ENCODE results near the gene GOLGA8J.
"Not testable (repeated sequence)": the region's sequence is repeated elsewhere in the genome, so short reads cannot be mapped to it uniquely, and the experiment has no call there.

GOLGA8J gene, protein sequence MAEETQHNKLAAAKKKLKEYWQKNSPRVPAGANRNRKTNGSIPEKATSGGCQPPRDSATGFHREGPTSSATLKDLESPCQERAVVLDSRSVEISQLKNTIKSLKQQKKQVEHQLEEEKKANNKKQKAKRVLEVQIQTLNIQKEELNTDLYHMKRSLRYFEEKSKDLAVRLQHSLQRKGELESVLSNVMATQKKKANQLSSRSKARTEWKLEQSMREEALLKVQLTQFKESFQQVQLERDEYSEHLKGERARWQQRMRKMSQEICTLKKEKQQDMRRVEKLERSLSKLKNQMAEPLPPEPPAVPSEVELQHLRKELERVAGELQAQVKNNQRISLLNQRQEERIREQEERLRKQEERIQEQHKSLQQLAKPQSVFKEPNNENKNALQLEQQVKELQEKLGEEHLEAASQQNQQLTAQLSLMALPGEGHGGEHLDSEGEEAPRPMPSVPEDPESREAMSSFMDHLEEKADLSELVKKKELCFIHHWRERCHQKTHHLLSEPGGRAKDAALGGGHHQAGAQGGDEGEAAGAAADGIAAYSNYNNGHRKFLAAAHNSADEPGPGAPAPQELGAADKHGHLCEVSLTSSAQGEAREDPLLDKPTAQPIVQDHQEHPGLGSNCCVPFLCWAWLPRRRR

DNA sequence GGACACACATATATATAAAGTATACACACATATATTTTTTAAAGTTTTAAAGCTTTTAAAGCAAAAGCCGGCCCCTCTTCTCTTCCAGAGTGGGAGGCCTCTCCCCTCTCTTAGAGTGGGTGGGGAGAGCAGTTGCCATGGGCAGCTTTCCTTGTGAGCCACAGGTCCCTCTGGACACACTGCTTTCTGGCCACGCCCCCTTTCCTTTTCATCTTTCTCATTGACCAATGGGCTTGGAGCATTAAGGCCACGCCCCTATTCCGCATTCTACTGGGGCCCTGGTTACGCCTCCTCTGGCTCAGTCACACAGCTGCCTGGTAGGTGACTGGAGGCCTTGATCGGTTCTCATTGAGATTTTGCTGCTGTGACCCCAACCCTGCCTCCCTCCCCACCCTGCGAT lies at the start of gene GOLGA8J:
TSS of gene GOLGA8J (plus strand) at position 301 of the 400 bp plus-strand sequence. CDS start at position 399, 98 bp downstream.
- not testable (repeated sequence) for DNase-seq (ENCODE audit: low read depth, low spot score)

DNA sequence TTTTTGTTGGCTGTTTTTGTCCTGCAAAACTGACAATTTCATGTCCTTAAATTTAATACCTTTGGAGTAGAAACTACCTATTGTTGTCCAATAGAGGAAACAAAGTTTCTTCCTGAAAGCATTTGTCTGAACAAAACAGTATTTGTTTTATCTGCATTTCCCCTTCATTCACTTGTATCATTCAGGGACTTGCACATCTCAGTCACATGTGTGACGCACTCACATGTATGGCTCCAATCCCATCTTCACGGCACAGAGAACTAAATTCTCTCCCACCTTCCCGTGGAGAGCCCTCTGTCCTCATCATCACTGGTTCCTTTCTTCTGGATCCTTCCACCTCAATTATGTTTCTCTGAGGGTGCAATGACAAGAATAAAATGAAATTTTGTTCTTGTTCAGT lies 49.5 kb upstream of the GOLGA8J start:
- DNase-seq (ENCODE audit: low read depth, low spot score): no peak

DNA sequence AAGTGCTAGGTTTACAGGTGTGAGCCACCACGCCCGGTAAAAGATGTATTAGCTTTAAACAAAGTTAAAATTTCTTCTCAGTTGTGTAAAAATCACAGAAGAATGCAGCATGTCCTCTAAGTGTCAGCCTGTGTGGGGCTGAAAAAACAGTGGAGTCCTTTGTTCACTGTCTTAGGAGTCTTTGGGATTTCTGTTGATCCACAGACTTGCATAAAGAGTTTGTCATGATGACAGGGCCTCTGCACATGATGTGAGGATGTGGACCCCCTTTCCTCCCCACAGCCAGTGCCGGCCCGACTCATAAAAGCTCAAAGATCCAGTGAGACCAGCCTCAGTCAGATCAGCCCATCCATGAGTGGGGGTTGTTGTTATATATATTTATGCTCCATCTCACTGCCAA lies 49.0 kb upstream of the GOLGA8J start:
- no peak for DNase-seq (ENCODE audit: low read depth, low spot score)

DNA sequence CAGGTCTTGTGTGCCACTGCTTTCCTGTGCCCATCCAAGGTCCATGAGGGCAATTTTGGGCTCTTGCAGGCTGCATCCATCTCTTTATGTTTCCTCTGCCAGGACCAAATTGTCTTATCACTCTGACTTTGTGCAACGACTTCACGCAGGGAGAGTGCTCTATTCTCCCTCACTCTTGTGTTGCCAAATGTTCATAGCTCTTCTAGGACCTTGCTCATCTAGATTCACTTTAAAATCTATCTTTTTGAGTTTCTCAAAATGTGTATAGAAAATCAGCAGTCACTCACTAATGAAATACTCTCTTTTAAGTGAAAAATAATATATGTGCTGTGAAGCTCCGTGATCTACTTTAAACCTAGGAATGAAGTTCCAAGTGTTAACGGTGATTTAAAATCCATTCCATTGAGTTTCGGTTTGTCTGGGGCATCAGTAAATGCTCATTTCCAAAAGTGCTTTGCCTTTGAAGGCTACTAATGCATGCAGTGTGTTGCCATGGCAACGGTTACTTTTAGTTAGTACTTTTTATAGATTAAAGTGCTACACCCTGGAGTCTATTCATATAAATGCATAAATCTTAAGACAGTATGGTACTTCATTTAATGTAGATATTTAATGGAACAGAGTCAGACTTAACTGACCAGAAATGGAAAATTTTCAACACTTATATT lies 46.6 kb upstream of the GOLGA8J start:
- DNase-seq (ENCODE audit: low read depth, low spot score): no peak

DNA sequence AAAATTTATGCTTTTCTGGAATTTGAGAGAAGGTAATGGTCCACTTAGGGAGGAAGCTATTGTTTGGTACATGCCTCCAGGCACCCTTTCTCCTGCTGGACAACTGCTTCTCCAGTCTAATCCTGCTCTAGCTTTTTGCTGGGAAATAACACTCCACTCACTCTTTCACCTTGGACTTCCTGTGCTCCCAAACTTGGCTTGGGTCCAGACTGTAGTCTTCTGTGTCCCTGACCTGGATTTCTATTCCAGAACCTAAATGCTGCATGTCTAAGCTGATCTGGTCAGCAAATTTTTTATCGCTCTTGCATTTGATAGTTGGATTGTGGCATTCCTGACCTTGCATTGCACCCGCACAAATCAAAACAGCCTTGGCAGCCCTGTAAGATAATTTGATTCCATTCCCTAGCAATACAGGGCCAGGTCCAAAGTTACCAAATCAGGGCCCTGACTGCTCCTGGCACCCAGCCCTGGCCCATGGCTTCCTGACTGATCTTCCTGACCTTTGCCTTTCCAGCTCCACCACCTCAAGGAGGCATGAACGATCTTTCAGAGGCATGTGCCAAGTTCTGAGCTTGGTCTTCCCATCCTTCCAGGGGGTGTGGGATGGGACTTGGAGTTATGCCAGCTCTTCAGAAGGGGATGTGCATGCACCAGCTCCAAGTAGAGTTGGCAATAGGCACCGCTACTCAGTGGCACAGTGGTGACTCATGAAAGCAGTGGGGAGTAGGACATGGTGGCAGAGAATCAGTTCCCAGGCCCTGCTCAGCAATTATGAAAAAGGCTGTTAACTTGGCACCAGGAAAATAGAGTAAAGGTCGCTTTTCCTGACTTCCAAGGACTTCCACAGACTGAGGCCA lies 43.9 kb upstream of the GOLGA8J start:
- DNase-seq (ENCODE audit: low read depth, low spot score): no peak

DNA sequence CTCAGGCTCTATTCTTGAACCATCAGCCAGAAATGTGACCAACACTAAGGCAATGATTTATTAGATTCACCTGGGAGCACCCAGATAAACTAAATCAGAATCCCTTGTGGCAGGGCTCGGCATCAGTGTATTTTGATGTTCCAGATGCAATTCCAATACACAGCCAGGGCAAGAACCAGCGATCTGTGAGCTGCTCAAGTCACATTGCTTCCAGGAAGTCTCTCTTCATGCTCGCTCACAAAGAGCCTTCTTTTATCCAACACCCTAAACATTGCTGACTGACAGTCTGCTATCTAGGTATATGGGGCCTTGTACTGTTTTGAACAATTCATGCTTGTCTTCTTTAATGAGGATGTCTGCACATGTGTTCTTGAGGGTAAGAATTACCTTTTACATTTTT lies 40.9 kb upstream of the GOLGA8J start:
- no peak for DNase-seq (ENCODE audit: low read depth, low spot score)

DNA sequence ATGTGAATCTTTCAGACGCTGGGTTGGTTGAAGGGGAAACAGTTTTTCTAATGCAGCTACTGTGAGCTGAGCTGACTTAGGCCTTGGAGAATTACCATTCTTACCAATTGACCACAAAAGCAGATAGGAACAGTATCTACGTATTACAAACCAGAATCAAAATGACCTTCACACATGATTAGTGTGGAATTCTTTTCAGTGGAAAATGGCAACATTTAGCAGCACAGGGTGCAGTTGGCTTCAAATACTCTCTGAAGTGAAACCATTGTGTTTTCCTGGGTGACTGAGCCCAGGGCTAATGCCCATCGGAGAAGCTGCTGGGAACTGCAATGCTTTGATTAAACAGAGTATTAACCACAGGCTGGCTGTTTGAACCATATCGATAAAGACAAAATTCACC lies 40.2 kb upstream of the GOLGA8J start:
- DNase-seq (ENCODE audit: low read depth, low spot score): no peak

DNA sequence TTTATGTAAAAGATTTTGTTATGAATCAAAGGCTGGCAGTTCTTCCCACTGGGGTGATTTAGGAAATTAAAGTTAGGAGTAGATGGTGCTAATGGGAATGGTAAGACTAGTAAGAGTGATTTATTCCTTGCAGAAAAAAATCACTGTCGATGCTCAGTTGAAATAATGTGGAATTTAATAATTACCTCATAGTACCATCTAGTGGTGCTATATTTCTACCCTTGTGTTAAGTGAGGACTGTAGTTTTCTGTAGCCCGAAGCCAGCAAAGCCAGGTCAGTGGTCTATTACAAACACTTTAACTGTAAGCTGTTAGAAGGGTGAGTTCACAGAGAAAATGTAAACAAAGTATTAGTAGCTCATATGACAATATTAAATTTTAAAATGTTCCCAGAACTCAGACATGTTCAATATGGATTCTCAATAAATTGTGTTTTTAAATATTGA lies 39.5 kb upstream of the GOLGA8J start:
- DNase-seq (ENCODE audit: low read depth, low spot score): no peak

DNA sequence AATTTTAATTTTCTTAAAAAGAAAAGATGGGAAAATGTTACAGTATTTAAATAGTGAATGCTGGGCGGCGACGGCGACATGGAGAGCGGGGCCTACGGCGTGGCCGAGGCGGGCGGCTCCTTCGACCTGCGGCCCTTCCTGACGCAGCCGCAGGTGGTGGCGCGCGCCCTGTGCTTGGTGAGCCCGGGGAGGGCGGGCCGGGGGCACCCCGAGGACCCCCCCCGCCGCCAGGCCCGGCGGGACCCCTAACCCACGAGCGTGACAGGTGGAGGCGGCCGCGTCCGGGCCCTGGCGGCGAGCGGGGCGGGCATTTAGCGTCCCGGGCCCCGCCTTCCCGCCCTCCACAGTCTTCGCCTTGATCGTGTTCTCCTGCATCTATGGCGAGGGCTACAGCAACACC lies 38.4 kb upstream of the GOLGA8J start:
- DNase-seq (ENCODE audit: low read depth, low spot score): no peak

DNA sequence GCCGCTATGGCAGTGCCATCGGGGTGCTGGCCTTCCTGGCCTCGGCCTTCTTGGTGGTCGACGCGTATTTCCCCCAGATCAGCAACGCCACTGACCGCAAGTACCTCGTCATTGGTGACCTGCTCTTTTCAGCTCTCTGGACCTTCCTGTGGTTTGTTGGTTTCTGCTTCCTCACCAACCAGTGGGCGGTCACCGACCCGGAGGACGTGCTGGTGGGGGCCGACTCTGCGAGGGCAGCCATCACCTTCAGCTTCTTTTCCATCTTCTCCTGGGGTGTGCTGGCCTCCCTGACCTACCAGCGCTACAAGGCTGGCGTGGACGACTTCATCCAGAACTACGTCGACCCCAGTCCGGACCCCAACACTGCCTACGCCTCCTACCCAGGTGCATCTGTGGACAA lies 37.9 kb upstream of the GOLGA8J start:
- DNase-seq (ENCODE audit: low read depth, low spot score): not testable (repeated sequence)

DNA sequence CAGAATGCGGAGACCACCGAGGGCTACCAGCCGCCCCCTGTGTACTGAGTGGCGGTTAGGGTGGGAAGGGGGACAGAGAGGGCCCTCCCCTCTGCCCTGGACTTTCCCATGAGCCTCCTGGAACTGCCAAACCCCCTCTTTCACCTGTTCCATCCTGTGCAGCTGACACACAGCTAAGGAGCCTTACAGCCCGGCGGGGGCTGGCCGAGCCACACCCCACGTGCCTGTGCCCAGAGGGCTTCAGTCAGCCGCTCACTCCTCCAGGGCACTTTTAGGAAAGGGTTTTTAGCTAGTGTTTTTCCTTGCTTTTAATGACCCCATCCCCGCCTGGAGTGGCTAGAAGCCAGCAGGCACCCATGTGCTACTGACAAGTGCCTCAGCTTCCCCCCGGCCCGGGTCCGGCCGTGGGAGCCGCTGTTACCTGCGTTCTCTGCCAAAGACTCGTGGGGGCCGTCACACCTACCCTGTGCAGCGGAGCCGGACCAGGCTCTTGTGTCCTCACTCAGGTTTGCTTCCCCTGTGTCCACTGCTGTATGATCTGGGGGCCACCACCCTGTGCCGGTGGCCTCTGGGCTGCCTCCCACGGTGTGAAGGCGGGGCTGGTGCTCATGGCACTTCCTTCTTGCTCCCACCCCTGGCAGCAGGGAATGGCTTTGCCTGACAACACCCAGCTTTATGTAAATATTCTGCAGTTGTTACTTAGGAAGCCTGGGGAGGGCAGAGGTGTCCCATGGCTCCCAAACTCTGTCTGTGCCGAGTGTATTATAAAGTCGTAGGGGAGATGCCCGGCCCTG lies 37.3 kb upstream of the GOLGA8J start:
- DNase-seq (ENCODE audit: low read depth, low spot score): not testable (repeated sequence)

DNA sequence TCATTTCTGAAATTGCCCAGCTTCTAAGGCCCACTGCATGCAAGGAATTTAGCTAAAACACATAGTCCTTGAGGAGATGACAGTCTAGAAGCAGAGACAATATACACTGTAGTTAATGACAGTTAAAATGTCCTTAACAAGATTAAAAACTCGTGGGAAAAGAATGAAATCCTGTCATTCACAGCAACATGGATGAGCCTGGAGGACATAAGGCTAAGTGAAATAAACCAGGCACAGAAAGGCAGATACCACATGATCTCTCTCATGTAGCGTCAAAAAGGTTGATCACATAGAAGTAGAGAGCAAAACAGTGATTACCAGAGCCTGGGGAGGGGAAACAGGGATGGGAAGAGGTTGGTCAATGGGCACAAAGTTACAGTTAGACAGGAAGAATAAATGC lies 36.3 kb upstream of the GOLGA8J start:
- DNase-seq (ENCODE audit: low read depth, low spot score): no peak

DNA sequence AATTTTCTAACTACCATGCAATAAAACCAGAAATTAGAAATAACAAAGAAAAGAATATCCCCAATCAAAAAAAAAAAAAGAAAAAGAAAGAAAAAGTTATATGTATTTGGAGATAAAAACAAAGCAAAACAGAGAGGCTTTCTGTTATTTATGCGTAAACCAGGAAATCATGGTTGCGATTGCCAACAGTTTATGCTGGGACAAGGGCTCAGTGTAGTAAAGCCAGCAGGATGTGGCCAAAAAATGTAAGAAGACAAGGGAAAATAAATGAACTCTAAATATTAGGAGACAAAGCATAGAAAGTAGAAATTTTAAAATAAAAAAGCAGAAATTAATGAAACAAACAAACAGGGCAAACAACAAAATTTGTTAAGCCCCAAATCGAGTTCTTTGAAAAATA lies 27.2 kb upstream of the GOLGA8J start:
- no peak for DNase-seq (ENCODE audit: low read depth, low spot score)

DNA sequence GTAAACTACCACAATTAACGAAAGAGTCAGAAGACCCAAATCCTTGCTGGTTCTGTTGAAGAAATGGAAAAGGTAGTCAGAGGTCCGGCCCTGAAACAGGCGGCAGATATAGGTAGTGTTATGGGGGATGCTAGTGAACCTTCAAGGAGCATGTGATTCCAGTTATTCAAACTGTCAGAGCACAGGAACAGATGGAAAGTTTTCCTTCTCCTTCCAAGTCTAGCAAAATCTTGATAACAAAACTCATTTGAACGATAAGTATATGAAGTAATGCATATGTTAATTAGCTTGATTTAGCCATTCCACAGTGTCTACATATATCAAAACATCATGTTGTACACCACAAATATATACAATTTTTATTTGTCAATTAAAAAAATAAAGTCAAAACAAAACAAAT lies 26.6 kb upstream of the GOLGA8J start:
- no peak for DNase-seq (ENCODE audit: low read depth, low spot score)

DNA sequence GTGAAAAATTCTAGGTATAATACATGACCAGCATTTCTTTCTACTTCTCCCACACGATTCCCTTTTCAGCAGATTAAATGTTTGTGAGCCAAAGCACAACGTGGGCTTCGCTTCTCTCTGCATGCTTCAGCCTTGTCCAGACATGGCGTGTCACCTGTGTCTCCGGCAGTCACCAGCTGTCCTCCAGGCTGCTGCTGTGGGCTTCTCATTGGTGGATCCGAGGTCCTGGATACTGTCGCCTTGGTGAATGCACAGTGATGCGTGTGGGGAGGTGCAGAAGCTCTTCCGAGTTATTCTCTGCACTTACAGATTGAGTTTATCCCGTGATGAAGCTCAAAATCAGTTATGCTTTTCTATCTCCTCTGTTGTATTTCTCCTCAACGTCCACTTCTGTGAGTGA lies 23.0 kb upstream of the GOLGA8J start:
- no peak for DNase-seq (ENCODE audit: low read depth, low spot score)

DNA sequence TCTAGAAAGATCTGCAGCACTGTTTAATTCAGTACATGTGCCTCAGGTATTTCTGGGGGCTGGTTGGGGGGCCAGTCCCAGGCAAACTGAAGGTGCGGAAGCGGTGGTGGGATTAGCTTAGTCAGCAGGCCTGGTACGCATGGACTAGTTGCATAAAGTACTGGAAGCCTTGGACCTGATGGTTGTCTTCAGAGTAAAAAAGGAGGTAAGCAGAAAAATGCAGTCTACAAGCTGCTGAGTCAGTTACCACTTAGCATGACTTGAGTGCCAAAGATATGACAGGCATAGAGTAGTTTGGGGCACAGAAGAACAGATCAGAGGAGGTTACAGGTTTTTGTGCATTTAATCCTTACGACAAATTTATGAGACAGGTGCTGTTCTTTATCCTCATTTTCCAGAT lies 19.9 kb upstream of the GOLGA8J start:
- DNase-seq (ENCODE audit: low read depth, low spot score): no peak

DNA sequence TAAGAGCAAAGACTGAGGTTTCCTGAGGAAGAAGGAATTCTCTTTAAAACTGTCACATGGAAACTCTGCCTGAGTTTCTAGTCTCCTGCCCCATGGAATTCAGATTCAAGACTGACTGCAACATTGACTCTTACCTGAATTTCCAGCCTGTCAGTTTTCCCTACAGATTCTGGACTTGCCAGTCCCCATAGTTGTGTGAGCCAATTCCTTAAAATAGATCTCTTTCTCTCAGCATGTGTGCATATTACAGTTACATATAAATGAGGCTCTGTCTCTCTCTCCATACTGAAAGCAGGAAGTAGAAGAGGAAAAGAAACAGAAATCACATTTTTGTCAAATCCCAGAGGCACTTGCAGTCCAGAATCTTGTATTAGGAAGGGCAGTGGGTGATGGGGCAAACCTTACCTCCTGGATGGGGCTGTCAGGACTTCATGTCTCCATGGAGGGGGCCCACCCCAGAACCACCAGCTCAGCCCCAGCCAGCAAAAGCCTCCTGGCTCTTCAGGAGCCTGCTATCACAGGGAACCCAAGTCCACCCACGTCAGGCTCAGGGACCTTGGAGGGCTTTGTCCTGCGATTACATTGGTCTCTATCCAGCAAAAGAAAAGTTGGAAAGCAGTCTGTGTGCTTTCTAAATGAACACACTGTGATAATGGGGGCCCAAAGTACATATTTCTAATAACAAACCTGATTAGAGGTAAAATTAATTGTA lies 18.8 kb upstream of the GOLGA8J start:
- DNase-seq (ENCODE audit: low read depth, low spot score): no peak

DNA sequence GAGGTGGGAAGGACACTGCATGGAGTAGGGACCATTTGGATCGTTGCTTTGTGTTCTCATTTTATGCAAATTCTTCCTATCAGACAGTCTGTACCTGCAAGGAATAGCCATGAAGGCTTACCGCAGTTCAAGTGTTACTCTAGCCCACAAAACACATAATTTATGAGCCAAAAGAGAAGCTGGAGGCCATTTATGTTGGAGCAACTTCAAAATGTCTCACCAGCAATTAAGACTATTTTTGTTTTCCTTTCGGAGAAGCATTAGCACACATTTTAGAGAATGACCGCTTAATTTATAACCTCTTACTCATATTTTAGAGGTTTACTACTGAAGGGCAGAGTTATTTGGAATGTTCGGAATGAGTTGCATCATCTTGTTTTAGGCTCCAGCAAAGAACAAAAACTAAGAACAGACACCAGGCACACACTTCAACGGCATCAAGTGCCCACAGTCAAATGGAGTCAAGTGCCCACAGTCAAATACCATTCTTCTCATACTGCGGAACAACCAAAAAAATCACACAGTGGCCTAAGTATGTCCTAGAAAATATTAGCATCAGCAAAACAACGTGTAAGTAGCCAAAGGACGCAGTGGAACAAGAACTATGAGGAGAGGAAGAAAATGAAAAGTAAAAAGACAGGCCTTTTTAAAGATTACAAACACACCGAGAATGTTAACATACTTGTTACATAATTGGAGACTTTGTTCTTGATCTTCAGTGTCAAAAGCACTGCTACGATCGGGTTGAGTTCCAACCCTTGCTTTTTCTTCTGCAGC lies 17.5 kb upstream of the GOLGA8J start:
- no peak for DNase-seq (ENCODE audit: low read depth, low spot score)

DNA sequence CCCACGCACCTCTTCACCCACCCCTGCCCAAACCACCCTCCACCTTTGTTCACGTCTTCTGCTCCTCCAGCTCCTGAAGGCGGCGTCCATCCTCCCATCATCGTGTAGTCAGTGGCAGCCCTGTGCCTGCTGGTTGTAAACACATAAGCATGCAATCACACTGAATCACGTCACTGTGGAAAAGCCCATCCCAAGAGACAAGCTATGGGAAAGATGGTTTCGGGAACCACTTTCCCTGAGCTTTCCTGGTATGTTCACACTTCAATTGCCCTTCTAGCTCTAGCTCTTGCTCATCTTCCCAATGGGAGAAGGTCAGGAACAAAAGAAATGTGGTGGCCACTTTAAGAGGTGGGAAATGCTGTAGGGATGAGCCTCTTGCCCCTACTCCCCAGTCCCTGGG lies 14.4 kb upstream of the GOLGA8J start:
- DNase-seq (ENCODE audit: low read depth, low spot score): no peak

DNA sequence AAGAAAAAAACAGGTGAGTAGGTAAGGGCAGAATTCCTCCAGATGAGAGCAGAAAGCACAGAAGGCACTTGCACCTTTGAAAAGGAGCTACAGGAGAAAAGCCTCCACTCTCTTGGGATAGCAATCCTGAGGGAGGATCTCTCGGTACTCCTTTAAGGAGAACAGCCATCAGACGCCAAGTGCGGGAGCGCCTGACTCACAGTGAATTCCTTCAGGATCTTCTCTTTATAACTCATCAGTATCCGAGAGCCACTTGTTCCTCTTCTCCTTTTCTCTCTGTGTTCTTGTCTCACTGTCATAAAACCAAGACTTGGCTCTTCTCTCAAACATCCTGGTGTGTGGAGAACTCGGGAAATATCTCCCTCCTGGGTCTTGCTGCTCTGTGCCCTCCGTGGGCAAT lies 10.1 kb upstream of the GOLGA8J start:
- DNase-seq (ENCODE audit: low read depth, low spot score): no peak

Measured in smooth muscle cell of the brain vasculature (primary cell).